Measurements from ENCODE around the gene THSD4. TPM values are rescaled to one million over a fixed set of nuclear protein-coding genes. Genes with fewer than 3 reads are reported as not detected.

THSD4 gene
- total and polyA plus RNA-seq, 9 of the 15 experiments (the other 6 are each of a cell fraction or from before 2014, with no cell fraction given), result 0.04 TPM; not detected in 5

DNA sequence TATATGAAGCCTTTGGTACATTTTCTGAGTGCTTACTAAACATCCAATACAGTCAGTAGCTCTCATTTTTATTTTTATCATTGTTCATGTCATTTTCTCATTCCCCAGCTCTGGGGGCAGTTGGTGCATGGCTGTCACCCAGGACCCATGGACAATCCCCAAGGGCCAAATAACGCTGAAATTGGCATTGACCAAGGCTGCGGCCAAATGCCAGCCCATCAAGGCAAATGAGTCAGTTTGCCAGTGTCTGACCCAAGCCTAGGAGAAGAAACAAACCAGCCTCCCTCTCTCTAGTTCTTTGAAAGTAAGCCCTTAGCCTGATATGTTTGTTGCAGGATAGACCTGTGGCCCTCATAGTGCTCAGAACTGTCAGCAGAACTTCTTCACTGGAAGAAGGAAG is 219.2 kb downstream of the THSD4 start:
- in situ Hi-C loops (cut with MboI), result no loop called here
- Histone ChIP-seq H3K4me1 (replicated peaks in 1 of 2; ENCODE audit: control insufficient read depth in 2 of 2, insufficient read depth in 2 of 2, low read length in 2 of 2) (no peaks in the 10 kb centered on the region), H4K20me1 (replicated peaks; ENCODE audit: control insufficient read depth, insufficient read depth, low read length) (no peaks in the 10 kb centered on the region), H3K79me2 (ENCODE audit: control insufficient read depth, insufficient read depth, low read length) (no peaks in the 10 kb centered on the region), H3K9ac (ENCODE audit: insufficient read depth in 1 of 2, low read depth in 2 of 2, low read length in 2 of 2) (no peak overlapping the region), H3K36me3 (ENCODE audit: control insufficient read depth, insufficient read depth, low read length) (no peaks in the 10 kb centered on the region), H3K4me2 (ENCODE audit: insufficient read depth, low read length) (no peak overlapping the region), H3K27ac (ENCODE audit: extremely low read depth, low read depth, low read length) (no peak overlapping the region), H3K27me3 (ENCODE audit: control insufficient read depth in 2 of 2, insufficient read depth in 2 of 2, low read length in 2 of 2) (peaks cover 0 to 11% of the 10 kb centered on the region in 2 experiments; a peak in 1 of 5 replicates), H2AFZ (ENCODE audit: low read depth, low read length) (no peak overlapping the region), H3K9me1 (ENCODE audit: control insufficient read depth, insufficient read depth, low read length) (no peaks in the 10 kb centered on the region), H3K4me3 (no peak overlapping the region), H3K9me3 (replicated peaks; ENCODE audit: control insufficient read depth, insufficient read depth, low read depth, low read length) (no peaks in the 10 kb centered on the region)
- intact Hi-C loops (cut with micrococcal nuclease), result no loop called here
- TF ChIP-seq, protein P1, sequence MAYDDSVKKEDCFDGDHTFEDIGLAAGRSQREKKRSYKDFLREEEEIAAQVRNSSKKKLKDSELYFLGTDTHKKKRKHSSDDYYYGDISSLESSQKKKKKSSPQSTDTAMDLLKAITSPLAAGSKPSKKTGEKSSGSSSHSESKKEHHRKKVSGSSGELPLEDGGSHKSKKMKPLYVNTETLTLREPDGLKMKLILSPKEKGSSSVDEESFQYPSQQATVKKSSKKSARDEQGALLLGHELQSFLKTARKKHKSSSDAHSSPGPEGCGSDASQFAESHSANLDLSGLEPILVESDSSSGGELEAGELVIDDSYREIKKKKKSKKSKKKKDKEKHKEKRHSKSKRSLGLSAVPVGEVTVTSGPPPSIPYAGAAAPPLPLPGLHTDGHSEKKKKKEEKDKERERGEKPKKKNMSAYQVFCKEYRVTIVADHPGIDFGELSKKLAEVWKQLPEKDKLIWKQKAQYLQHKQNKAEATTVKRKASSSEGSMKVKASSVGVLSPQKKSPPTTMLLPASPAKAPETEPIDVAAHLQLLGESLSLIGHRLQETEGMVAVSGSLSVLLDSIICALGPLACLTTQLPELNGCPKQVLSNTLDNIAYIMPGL (CRISPR knock-in tag; IDR thresholded peaks at IDR 0.05), result no peak
- no peak for TF ChIP-seq BHLHE40 (IDR thresholded peaks at IDR 0.05; ENCODE audit: low read length)
- no peak for TF ChIP-seq POU5F1 (IDR thresholded peaks at IDR 0.05; ENCODE audit: borderline replicate concordance, low read depth, low read length, partially characterized antibody)
- TF ChIP-seq TEAD2 (tag; IDR thresholded peaks at IDR 0.05), result no peak
- TF ChIP-seq WHSC1 (IDR thresholded peaks at IDR 0.05; ENCODE audit: low read length), result no peak
- no peak for TF ChIP-seq CBX2 (IDR thresholded peaks at IDR 0.05; ENCODE audit: insufficient read depth, low read length, poor library complexity, severe bottlenecking)
- TF ChIP-seq RBM22 (IDR thresholded peaks at IDR 0.05; ENCODE audit: low read depth, low read length, poor library complexity, severe bottlenecking), result no peak
- no peak for TF ChIP-seq CHD7 (IDR thresholded peaks at IDR 0.05; ENCODE audit: low read depth, low read length)
- BruUV-seq (replicated peaks), result no TSS peak
- ChIA-PET POLR2A (interaction anchor here (0.8 kb wide), 1 partner anchor 11 kb away, joined by 5 read pairs; no protein-coding TSS in a partner anchor), CTCF (ENCODE audit: low intra/inter-chr PET ratio) (no interaction called here)
- DNase-seq (ENCODE audit: extremely low read depth in 1 of 4, low spot score in 3 of 4) (no peak), FAIRE-seq (no peak), ATAC-seq (no peak)
- 0% methylated on average over 2 of the region's 2 CpGs for WGBS (ENCODE audit: insufficient coverage, low coverage, missing lambda C conversion rate)
